ENCODE measurements around the gene TPGS2. TPM values are rescaled to one million over a fixed set of nuclear protein-coding genes. Genes with fewer than 3 reads are reported as not detected.

The TPGS2 gene
- total and polyA plus RNA-seq, 11 donors, result 12.5 to 67.6 (median 36.5) TPM

DNA sequence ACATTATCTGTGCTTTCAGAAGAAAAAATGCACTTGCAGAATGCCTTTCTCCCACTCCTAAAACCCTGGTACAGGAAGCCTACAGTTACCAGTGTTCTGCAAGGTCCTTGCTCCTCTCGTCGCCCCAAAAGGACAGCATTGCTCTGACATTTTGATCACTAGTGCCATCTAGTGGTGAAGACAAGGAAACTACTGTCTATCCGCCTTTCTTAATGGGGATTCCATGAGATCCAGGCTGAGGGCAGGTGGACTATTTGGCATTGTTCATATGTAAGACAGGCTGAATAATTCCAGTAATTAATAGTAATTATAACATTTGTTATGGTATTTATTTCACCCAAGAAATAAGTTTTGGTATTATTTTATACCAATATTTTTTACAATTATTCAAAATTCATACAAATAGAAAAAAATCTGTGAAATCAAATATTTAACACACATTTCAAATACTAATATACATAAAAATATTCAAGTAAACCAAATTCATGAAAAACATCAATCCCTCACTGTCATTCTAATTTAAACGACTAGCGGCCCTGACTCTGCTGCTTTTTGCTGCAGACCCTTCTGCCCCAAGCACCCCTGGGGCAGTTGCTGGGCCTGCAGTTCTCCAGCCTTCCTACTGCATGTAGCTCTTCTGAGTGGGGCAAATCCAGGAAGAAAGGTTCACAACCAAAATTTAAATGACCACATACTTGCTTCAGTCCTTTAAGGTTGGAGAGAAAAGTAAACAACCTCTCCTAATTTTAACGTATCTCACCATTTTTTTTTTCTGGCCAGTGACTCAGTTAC is 19.0 kb downstream of the TPGS2 start:
- peak; percentile 70 to 88 (median 81) for TF ChIP-seq CTCF (IDR thresholded peaks at IDR 0.05)
- TF ChIP-seq POLR2A (IDR thresholded peaks at IDR 0.05), result no peak
- Histone ChIP-seq H3K9me3 (no peaks in the 10 kb centered on the region), H3K27ac (no peak overlapping the region), H3K4me1 (peaks cover 0 to 22% (median 6%) of the 10 kb centered on the region in 12 donors), H3K36me3 (peaks cover 0 to 45% (median 14%) of the 10 kb centered on the region in 9 donors), H3K27me3 (no peaks in the 10 kb centered on the region), H3K4me3 (no peak overlapping the region)
- ATAC-seq (peak in 3 of 4 donors; percentile 77 to 83 (median 80)), DNase-seq (peak in 2 of 5 donors; percentile 21 to 29)
- 39 to 46% (median 42%) methylated on average over 6 of the region's 6 CpGs for WGBS, 4 donors
- intact Hi-C loops (cut with DNase I), result loop anchor here in 8 of 10 donors (1.0 to 10.0 kb wide), 8 partner anchors 37 to 715 kb away; no protein-coding TSS in a partner anchor

DNA sequence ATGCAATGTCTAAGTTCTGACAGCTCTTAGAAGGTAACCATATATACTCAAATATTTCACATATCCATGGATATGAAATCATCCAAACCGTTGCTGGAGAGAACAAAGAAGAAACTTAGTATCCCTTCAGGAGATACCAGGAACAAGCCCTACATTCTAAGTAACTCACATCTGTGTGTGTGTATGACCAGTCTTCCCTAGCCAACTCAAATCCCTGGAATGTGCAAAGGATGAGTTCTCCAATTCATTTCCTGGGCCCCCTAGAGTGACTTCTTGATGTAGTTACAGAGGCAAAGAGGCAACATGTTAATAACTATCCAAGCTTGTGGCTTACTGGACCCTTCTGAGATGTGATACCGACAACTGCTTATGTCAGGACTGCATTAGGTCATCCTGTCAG is 20.1 kb downstream of the TPGS2 start:
- no peak for ATAC-seq
- WGBS, 4 donors, result 76 to 88% (median 84%) methylated on average over 2 of the region's 2 CpGs

GRCh38 chr18:36805105-36805504 is 23.7 kb downstream of the TPGS2 start:
- 97 to 100% (median 97%) methylated on average over 2 of the region's 2 CpGs for WGBS, 4 donors
- intact Hi-C loops (cut with DNase I), result loop anchor here in 6 of 10 donors (5.0 to 10.0 kb wide), 5 partner anchors 33 to 710 kb away; no protein-coding TSS in a partner anchor
- ATAC-seq, result no peak
- no peak for DNase-seq
- H3K9me3 ChIP-seq, result no peaks in the 10 kb centered on the region
- peaks cover 0 to 7% (median 1%) of the 10 kb centered on the region in 12 donors for H3K4me1 ChIP-seq
- no peak overlapping the region for H3K27ac ChIP-seq
- H3K4me3 ChIP-seq, result no peak overlapping the region
- no peaks in the 10 kb centered on the region for H3K27me3 ChIP-seq
- no peak for TF ChIP-seq CTCF (IDR thresholded peaks at IDR 0.05)
- TF ChIP-seq POLR2A (IDR thresholded peaks at IDR 0.05), result no peak
- peaks cover 0 to 74% (median 39%) of the 10 kb centered on the region in 9 donors for H3K36me3 ChIP-seq

More for the DNA sequence above, 20.1 kb downstream of the TPGS2 start:
- peaks cover 0 to 20% (median 5%) of the 10 kb centered on the region in 12 donors for H3K4me1 ChIP-seq
- intact Hi-C loops (cut with DNase I), result loop anchor here in 7 of 10 donors (1.0 to 10.0 kb wide), 8 partner anchors 36 to 714 kb away; no protein-coding TSS in a partner anchor
- no peak overlapping the region for H3K27ac ChIP-seq
- no peaks in the 10 kb centered on the region for H3K27me3 ChIP-seq
- DNase-seq, result no peak
- H3K4me3 ChIP-seq, result no peak overlapping the region
- TF ChIP-seq POLR2A (IDR thresholded peaks at IDR 0.05) (no peak), CTCF (IDR thresholded peaks at IDR 0.05) (no peak)
- peaks cover 0 to 48% (median 24%) of the 10 kb centered on the region in 9 donors for H3K36me3 ChIP-seq
- no peaks in the 10 kb centered on the region for H3K9me3 ChIP-seq

GRCh38 chr18:36798738-36799473 is 29.9 kb downstream of the TPGS2 start:
- no peak overlapping the region for H3K27ac ChIP-seq
- WGBS, 4 donors, result 90 to 92% (median 91%) methylated on average over 3 of the region's 3 CpGs
- H3K4me3 ChIP-seq, result no peak overlapping the region
- ATAC-seq, result no peak
- H3K4me1 ChIP-seq, result no peaks in the 10 kb centered on the region
- no peaks in the 10 kb centered on the region for H3K27me3 ChIP-seq
- H3K9me3 ChIP-seq, result no peaks in the 10 kb centered on the region
- no peak for DNase-seq
- H3K36me3 ChIP-seq, result peaks cover 0 to 91% (median 71%) of the 10 kb centered on the region in 9 donors
- intact Hi-C loops (cut with DNase I), result no loop called here
- TF ChIP-seq CTCF (IDR thresholded peaks at IDR 0.05) (no peak), POLR2A (IDR thresholded peaks at IDR 0.05) (no peak)

Measured in heart left ventricle (tissue), 16 donors.